Stimulated activated naive CD8-positive, alpha-beta T cell treated with anti-CD3 and anti-CD28 coated beads, Interleukin-15, Interleukin-2, amounts not matched to agents 100 ng/mL and 50 ng/mL, for 24 hours (primary cell): ENCODE measurements around the gene DCLK3.
A peak's percentile ranks its signal among the peaks of the same experiment; 100 is the strongest.

ENCODE experiments used
- H3K27ac Mint-ChIP-seq: one replicate; pipeline ENCODE4 v1.8.0; 2021; ENCODE audit warnings: mild to moderate bottlenecking, mixed read lengths
- H3K27me3 Mint-ChIP-seq: one replicate; pipeline ENCODE4 v1.8.0; 2021; ENCODE audit warnings: mixed read lengths
- H3K36me3 Mint-ChIP-seq: one replicate; pipeline ENCODE4 v1.8.0; 2021; ENCODE audit warnings: low read depth, mixed read lengths
- H3K4me1 Mint-ChIP-seq: one replicate; pipeline ENCODE4 v1.8.0; 2021; ENCODE audit warnings: low read depth, mixed read lengths
- H3K4me3 Mint-ChIP-seq: one replicate; pipeline ENCODE4 v1.8.0; 2021; ENCODE audit warnings: mild to moderate bottlenecking, mixed read lengths
- H3K9me3 Mint-ChIP-seq: one replicate; pipeline ENCODE4 v1.8.0; 2021; ENCODE audit warnings: mixed read lengths

Gene DCLK3

GRCh38 chr3:36784138-36784635 lies 19.8 kb upstream of the DCLK3 start:
- H3K27me3 Mint-ChIP-seq = peaks cover 5% of the 10 kb centered on the region
- H3K36me3 Mint-ChIP-seq = no peaks in the 10 kb centered on the region

GRCh38 chr3:36777424-36778218 lies 13.3 kb upstream of the DCLK3 start:
- Mint-ChIP-seq H3K4me3 (no peak overlapping the region), H3K9me3 (no peaks in the 10 kb centered on the region), H3K4me1 (no peaks in the 10 kb centered on the region), H3K36me3 (no peaks in the 10 kb centered on the region), H3K27me3 (peaks cover 5% of the 10 kb centered on the region), H3K27ac (no peak overlapping the region)

More at GRCh38 chr3:36784138-36784635, 19.8 kb upstream of the DCLK3 start:
- no peak overlapping the region for H3K27ac Mint-ChIP-seq
- H3K4me3 Mint-ChIP-seq = no peak overlapping the region
- no peaks in the 10 kb centered on the region for H3K9me3 Mint-ChIP-seq
- no peaks in the 10 kb centered on the region for H3K4me1 Mint-ChIP-seq

GRCh38 chr3:36776436-36776835 lies 12.1 kb upstream of the DCLK3 start:
- no peaks in the 10 kb centered on the region for H3K9me3 Mint-ChIP-seq
- H3K27ac Mint-ChIP-seq = no peak overlapping the region
- H3K4me3 Mint-ChIP-seq = no peak overlapping the region
- H3K36me3 Mint-ChIP-seq = no peaks in the 10 kb centered on the region
- no peaks in the 10 kb centered on the region for H3K4me1 Mint-ChIP-seq
- peaks cover 11% of the 10 kb centered on the region for H3K27me3 Mint-ChIP-seq

GRCh38 chr3:36774052-36774451 lies 9.7 kb upstream of the DCLK3 start:
- Mint-ChIP-seq H3K4me1 (no peaks in the 10 kb centered on the region), H3K4me3 (no peak overlapping the region), H3K36me3 (no peaks in the 10 kb centered on the region), H3K27ac (no peak overlapping the region), H3K27me3 (peaks cover 15% of the 10 kb centered on the region), H3K9me3 (no peaks in the 10 kb centered on the region)

- no peaks in the 10 kb centered on the region for H3K36me3 Mint-ChIP-seq
- peaks cover 34% of the 10 kb centered on the region for H3K27me3 Mint-ChIP-seq
- no peaks in the 10 kb centered on the region for H3K4me1 Mint-ChIP-seq
- no peaks in the 10 kb centered on the region for H3K9me3 Mint-ChIP-seq
- H3K27ac Mint-ChIP-seq = no peak overlapping the region
- H3K4me3 Mint-ChIP-seq = no peak overlapping the region
Observed at GRCh38 chr3:36771931-36772330, 7.6 kb upstream of the DCLK3 start.

- no peak overlapping the region for H3K4me3 Mint-ChIP-seq
- no peak overlapping the region for H3K27ac Mint-ChIP-seq
- H3K36me3 Mint-ChIP-seq = no peaks in the 10 kb centered on the region
- H3K27me3 Mint-ChIP-seq = peaks cover 52% of the 10 kb centered on the region
- H3K4me1 Mint-ChIP-seq = peaks cover 2% of the 10 kb centered on the region
- no peaks in the 10 kb centered on the region for H3K9me3 Mint-ChIP-seq
Observed at GRCh38 chr3:36769926-36770325, 5.6 kb upstream of the DCLK3 start.

GRCh38 chr3:36765104-36765503 lies 751 bp upstream of the DCLK3 start:
- Mint-ChIP-seq H3K27me3 (peaks cover 72% of the 10 kb centered on the region), H3K4me1 (peaks cover 10% of the 10 kb centered on the region), H3K9me3 (no peaks in the 10 kb centered on the region), H3K36me3 (no peaks in the 10 kb centered on the region), H3K4me3 (peak overlapping the region; percentile 57), H3K27ac (no peak overlapping the region)

GRCh38 chr3:36764704-36765038 lies 318 bp upstream of the DCLK3 start:
- H3K36me3 Mint-ChIP-seq = no peaks in the 10 kb centered on the region
- peak overlapping the region; percentile 57 for H3K4me3 Mint-ChIP-seq
- H3K9me3 Mint-ChIP-seq = no peaks in the 10 kb centered on the region
- H3K27ac Mint-ChIP-seq = no peak overlapping the region
- H3K27me3 Mint-ChIP-seq = peaks cover 72% of the 10 kb centered on the region
- peaks cover 10% of the 10 kb centered on the region for H3K4me1 Mint-ChIP-seq

- peaks cover 10% of the 10 kb centered on the region for H3K4me1 Mint-ChIP-seq
- H3K27me3 Mint-ChIP-seq = peaks cover 65% of the 10 kb centered on the region
- no peaks in the 10 kb centered on the region for H3K9me3 Mint-ChIP-seq
- H3K4me3 Mint-ChIP-seq = peak overlapping the region; percentile 49
- H3K27ac Mint-ChIP-seq = no peak overlapping the region
- H3K36me3 Mint-ChIP-seq = no peaks in the 10 kb centered on the region
Observed at GRCh38 chr3:36762918-36763849, 1.2 kb downstream of the DCLK3 start.

- peaks cover 60% of the 10 kb centered on the region for H3K27me3 Mint-ChIP-seq
Observed at GRCh38 chr3:36761779-36762178, 2.6 kb downstream of the DCLK3 start.

GRCh38 chr3:36756269-36756668 lies 8.1 kb downstream of the DCLK3 start:
- Mint-ChIP-seq H3K4me1 (no peaks in the 10 kb centered on the region), H3K9me3 (no peaks in the 10 kb centered on the region), H3K27me3 (peaks cover 29% of the 10 kb centered on the region), H3K36me3 (no peaks in the 10 kb centered on the region), H3K27ac (no peak overlapping the region), H3K4me3 (no peak overlapping the region)

More at GRCh38 chr3:36761779-36762178, 2.6 kb downstream of the DCLK3 start:
- H3K27ac Mint-ChIP-seq = no peak overlapping the region
- H3K9me3 Mint-ChIP-seq = no peaks in the 10 kb centered on the region
- peaks cover 10% of the 10 kb centered on the region for H3K4me1 Mint-ChIP-seq
- no peaks in the 10 kb centered on the region for H3K36me3 Mint-ChIP-seq
- no peak overlapping the region for H3K4me3 Mint-ChIP-seq

- Mint-ChIP-seq H3K27me3 (peaks cover 23% of the 10 kb centered on the region), H3K36me3 (no peaks in the 10 kb centered on the region), H3K27ac (no peak overlapping the region), H3K4me3 (no peak overlapping the region), H3K4me1 (no peaks in the 10 kb centered on the region), H3K9me3 (no peaks in the 10 kb centered on the region)
Observed at GRCh38 chr3:36751326-36751725, 13.0 kb downstream of the DCLK3 start.

GRCh38 chr3:36750737-36751136 lies 13.6 kb downstream of the DCLK3 start:
- no peak overlapping the region for H3K4me3 Mint-ChIP-seq
- no peaks in the 10 kb centered on the region for H3K4me1 Mint-ChIP-seq
- no peaks in the 10 kb centered on the region for H3K9me3 Mint-ChIP-seq
- no peaks in the 10 kb centered on the region for H3K36me3 Mint-ChIP-seq
- no peak overlapping the region for H3K27ac Mint-ChIP-seq
- H3K27me3 Mint-ChIP-seq = peaks cover 23% of the 10 kb centered on the region

GRCh38 chr3:36744763-36745162 lies 19.6 kb downstream of the DCLK3 start:
- H3K4me3 Mint-ChIP-seq = no peak overlapping the region
- H3K4me1 Mint-ChIP-seq = no peaks in the 10 kb centered on the region
- no peaks in the 10 kb centered on the region for H3K36me3 Mint-ChIP-seq
- peaks cover 12% of the 10 kb centered on the region for H3K27me3 Mint-ChIP-seq
- no peaks in the 10 kb centered on the region for H3K9me3 Mint-ChIP-seq
- no peak overlapping the region for H3K27ac Mint-ChIP-seq

GRCh38 chr3:36743826-36744225 lies 20.5 kb downstream of the DCLK3 start:
- H3K27me3 Mint-ChIP-seq = peaks cover 6% of the 10 kb centered on the region
- no peaks in the 10 kb centered on the region for H3K4me1 Mint-ChIP-seq
- H3K4me3 Mint-ChIP-seq = no peak overlapping the region
- no peaks in the 10 kb centered on the region for H3K36me3 Mint-ChIP-seq
- no peak overlapping the region for H3K27ac Mint-ChIP-seq
- no peaks in the 10 kb centered on the region for H3K9me3 Mint-ChIP-seq
